ENCODE data around the gene FBXO21.
"Not testable (repeated sequence)": the region's sequence is repeated elsewhere in the genome, so short reads cannot be mapped to it uniquely, and the experiment has no call there.

FBXO21 gene

GRCh38 chr12:117130801-117131200 lies 59.5 kb downstream of the FBXO21 start:
- DNase-seq = no peak

- no peak for DNase-seq
Measured at GRCh38 chr12:117129391-117129790, 60.9 kb downstream of the FBXO21 start.

- no peak for DNase-seq
Measured at GRCh38 chr12:117127933-117128823, 62.1 kb downstream of the FBXO21 start.

GRCh38 chr12:117126335-117126734 lies 63.9 kb downstream of the FBXO21 start:
- DNase-seq = no peak

- no peak for DNase-seq
Measured at GRCh38 chr12:117125767-117126166, 64.5 kb downstream of the FBXO21 start.

GRCh38 chr12:117125272-117125613 lies 65.0 kb downstream of the FBXO21 start:
- no peak for DNase-seq

GRCh38 chr12:117124421-117125271 lies 65.6 kb downstream of the FBXO21 start:
- DNase-seq = no peak

GRCh38 chr12:117121441-117121840 lies 68.8 kb downstream of the FBXO21 start:
- DNase-seq = no peak

- DNase-seq = no peak
Measured at GRCh38 chr12:117120787-117121186, 69.5 kb downstream of the FBXO21 start.

GRCh38 chr12:117119592-117120198 lies 70.6 kb downstream of the FBXO21 start:
- DNase-seq = peak; percentile 36

- no peak for DNase-seq
Measured at GRCh38 chr12:117118838-117119591, 71.3 kb downstream of the FBXO21 start.

- no peak for DNase-seq
Measured at GRCh38 chr12:117114784-117115183, 75.5 kb downstream of the FBXO21 start.

- DNase-seq = no peak
Measured at GRCh38 chr12:117113231-117113630, 77.0 kb downstream of the FBXO21 start.

GRCh38 chr12:117111821-117112595 lies 78.3 kb downstream of the FBXO21 start:
- no peak for DNase-seq

GRCh38 chr12:117111386-117111785 lies 78.9 kb downstream of the FBXO21 start:
- no peak for DNase-seq

- no peak for DNase-seq
Measured at GRCh38 chr12:117109943-117110635, 80.2 kb downstream of the FBXO21 start.

- peak; percentile 59 for DNase-seq
Measured at GRCh38 chr12:117105902-117106301, 84.4 kb downstream of the FBXO21 start.

- DNase-seq = not testable (repeated sequence)
Measured at GRCh38 chr12:117104003-117104402, 86.3 kb downstream of the FBXO21 start.

- no peak for DNase-seq
Measured at GRCh38 chr12:117102800-117103181, 87.5 kb downstream of the FBXO21 start.

GRCh38 chr12:117101953-117102799 lies 88.1 kb downstream of the FBXO21 start:
- no peak for DNase-seq

All from CD4-positive, alpha-beta T cell treated with Interleukin-4 for 4 hours (primary cell).